T-helper 2 cell treated with Interferon-gamma antibody and Interleukin-4, amounts not matched to agents 100 ng/mL and 5 ng/mL, for 36 hours (primary cell): Measurements from ENCODE around the gene CNNM2. TPM values are rescaled to one million over a fixed set of nuclear protein-coding genes. Genes with fewer than 3 reads are reported as not detected.

Source experiments
- intact Hi-C: fragments of 100-400 bp; cut with micrococcal nuclease; formaldehyde crosslinking; loops from one replicate; pipeline ENCODE4 v1.15.1; 2023
- total RNA-seq: library from RNA; stranded (reverse); gene quantifications from 2 replicates; pipeline ENCODE4 v1.2.3, GENCODE V29; 2022

Gene CNNM2
- total RNA-seq, 1 donor from 2014 or later = 6.8 TPM

DNA sequence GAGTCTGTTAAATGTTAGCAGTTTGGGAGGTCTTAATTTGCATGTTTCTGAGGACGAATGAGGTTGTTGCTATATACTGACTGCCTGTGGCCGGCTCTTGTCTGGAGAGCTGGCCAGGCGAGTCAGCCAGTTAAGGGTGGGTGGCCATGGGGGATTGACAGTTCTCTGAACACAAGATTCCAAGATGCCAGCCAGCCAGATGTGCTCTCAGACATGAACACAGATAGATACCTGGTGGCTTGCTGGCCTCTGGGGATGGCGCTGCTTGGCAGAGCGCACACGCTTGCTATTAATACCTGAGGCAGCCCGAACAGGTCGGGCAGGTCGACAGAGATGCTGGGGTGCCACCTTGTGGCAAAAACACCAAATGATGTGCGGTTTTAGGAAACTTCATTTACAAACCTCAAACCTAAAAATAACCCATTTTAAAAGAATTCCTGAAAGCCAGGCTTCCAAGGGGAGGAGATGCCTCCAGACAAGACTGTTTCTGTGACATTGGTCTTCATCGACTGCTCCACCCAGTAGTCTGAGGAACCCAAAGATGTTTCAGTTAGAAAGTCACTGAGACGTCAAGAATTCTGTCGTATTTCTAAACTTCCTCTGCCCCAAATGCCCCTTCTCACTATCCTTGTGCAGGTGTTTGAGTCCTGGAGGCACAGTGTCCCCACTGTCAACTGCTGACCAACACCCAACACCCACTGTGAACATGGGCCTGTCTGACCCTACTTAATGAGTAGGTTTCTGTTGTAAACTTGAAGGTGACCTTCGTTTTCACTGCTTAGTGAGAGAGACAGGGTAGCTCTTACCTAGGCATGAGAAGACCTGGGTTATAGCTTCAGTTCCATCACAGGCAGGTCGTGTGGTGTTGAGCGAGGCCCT, 151.6 kb downstream of the CNNM2 start:
- intact Hi-C loops = loop anchor here (1.0 to 5.0 kb wide), 5 partner anchors 15 to 327 kb away; partner anchors contain the start of gene WBP1L

DNA sequence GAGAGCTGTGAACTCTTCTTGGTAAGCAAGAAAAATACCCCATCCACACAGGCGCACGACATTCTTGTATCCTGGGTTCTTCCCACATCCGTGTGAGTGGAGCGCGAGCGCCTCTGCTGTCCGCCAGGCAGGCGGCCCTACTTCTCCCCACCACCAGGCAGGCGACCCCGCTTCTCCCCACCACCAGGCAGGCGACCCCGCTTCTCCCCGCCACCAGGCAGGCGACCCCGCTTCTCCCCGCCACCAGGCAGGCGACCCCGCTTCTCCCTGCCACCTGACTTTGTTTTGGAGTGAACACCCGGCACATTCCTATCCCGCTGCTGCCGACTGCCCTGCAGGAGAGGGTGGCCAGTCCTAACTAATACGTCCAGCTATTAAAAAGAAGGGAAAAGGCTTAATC, 154.2 kb downstream of the CNNM2 start:
- intact Hi-C loops = no loop called here

DNA sequence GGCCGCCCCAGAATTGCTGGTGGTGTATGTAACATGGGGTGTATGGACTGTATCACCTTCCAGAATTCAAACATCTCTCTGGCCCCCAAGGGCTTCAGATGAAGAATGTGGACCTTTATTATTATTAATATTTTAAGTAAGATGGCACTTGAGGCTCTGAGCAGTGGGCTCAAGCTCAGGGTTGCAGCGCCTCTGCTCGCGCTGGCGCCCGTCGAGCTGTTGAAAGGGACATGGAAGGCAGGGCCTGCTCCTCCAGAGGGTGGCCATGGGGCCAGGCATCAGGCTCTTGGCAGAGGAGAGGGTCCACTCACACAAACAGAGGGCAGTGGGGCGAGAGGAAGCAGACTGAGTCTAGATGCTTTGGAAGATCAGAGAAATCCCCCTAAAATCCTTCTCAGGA, 154.8 kb downstream of the CNNM2 start:
- intact Hi-C loops = no loop called here

DNA sequence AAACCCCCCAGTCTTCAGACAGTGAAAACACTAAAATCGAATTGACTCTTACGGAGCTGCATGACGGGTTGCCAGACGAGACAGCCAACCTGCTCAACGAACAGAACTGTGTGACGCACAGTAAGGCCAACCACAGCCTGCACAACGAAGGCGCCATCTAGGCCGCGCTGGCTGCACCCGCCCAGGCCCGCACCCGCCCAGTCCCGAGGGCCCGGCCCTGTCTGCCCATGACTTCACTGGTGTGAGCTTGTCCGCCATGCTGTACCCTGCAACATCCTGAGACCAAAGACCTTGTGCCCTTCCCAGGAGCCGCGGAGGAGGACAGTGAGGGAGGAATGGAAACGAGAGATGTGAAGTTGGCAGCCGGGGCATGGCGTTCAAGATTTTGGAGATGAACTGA, 158.9 kb downstream of the CNNM2 start:
- intact Hi-C loops = no loop called here

DNA sequence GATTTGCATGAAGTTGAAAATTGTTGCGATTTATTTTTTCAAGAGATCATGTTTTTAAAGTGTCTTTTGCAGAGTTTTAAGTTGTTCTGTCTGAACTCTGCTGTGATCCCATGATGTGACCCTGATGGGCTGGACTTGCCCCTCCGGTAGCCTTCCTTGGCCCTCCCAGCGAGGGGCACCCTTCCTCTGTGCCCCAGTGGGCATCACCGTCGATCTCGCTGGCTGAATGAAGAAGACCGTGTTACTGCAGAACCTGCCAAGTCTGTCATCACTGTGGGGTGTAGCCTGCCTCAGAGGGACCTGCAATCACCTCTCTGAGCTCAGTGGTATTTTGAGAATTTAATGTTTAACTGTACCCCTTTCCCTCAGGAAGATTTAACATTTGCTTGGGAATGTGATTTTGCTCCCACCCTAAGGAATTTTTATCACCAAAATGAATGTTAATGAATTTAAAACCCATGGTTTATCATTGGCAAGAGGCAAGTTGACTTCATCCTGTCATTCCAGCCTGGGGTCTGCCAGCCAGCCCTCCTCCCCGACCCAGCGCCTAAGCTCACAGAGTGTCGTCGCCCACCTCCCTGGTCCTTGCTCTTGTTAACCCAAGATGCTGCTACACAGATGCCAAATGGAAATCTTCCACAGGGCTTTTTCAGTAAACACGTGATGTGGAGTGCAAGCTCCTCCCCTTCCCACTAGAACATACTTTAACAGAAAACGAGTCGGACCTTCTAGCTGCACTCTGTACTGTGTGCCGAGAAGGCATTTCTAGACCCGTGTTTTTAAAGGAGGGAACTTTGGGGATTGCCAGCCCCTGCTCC, 159.6 kb downstream of the CNNM2 start:
- intact Hi-C loops = no loop called here

DNA sequence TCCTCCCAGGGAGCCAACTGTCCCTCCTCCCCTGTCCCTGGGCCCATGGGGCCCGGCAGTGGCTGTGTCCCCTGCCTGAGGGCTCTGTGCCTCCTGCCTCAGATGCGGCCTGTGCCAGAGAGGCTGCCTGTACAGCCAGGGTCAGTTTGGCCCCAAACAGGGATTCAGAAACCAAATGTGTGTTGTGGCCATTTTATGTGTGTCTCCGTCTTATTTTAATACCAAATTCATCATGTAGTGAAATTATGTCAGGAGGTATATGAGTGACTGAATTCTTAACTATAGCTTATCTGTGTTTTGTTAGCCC, 160.2 kb downstream of the CNNM2 start:
- intact Hi-C loops = no loop called here

DNA sequence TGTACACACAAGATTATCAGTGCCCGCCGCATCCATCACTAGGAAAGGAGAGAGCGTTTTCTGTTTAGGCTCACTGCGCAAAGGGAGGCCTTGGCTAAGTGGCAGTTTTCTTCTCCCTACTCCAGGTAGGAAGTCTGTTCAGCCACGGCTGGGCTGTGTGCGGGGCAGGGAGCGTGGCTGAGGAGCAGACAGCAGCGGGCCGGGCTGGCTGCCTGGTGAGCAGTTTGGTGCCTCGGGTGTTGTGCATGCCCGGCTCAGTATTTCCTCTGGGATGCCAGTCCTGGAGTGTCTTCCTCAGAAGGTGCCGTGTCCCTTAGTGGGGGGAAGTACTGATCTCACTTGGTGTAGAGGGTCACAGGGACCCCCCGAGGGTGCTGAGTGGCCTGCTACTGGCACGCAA, 160.6 kb downstream of the CNNM2 start:
- intact Hi-C loops = no loop called here

DNA sequence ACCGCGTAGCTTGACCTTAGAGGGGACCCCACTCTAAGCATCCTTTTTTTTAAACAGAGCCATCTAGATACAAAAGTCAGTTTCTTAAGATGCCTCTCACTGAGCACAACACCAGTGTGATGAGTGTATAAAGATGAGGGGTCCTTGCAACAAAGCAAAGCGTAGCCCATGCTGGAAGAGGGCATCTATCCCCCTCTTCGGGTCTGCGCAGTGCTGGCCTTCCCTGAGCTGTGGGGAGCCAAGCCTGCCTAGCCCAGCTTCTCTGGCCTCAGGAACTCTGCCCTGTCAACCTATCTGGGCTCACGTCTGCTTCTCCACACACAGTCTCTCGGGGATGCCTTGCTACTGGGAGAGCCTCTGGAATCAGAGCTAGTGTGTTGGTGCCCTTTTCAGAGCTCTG, 161.0 kb downstream of the CNNM2 start:
- intact Hi-C loops = no loop called here

DNA sequence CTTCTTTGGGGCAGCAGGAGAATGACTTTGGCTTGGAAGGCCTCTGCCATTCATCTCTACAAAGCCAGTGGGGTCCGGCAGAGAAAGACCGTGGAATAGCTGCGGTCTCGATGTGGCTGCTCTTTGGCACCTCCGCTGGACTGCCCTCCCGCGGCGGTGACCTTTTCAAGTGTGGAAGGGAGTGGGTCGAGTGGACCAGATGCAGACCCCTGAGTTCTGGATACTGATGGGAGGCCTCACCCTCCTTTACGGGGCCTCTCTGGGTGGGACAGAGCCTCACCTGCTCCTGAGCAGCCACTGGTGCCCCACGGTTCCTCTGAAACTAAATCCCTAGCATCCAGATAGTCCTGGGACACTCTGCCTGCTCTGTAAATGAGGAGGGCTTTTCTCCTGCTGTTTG, 161.9 kb downstream of the CNNM2 start:
- intact Hi-C loops = no loop called here

DNA sequence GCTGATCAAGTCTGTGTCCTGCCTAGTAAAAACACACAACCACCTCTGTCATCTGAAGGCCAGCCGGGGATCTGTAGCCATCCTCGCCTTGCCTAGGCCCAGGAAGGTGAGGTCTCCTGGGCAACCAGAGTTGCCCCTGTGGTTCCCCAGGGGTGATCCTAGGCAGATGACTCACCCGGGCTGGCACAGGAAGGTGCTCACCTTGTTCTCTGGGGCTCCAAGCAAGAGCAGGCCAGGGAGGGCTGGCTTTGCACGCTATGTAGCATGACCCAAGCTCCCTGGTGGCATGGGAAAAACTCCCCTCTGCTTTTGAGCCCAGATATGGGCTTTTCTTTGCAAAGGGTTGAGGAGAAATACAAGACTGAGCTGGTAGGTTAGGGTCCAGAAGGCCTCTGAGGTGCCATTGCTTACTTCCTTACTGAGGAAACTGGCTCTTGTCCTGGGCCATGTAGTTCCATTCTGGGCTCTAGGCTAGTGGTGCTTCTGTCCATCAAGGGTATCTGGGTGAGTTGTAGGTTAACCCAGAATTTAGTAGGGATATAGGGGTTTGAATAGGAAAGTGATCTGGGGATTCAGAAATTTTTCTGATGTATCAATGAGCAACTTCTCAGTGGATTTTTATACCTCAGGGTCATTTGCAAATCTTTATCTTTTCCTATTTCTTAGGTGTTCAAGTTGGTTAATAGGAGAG, 162.9 kb downstream of the CNNM2 start:
- intact Hi-C loops = no loop called here

DNA sequence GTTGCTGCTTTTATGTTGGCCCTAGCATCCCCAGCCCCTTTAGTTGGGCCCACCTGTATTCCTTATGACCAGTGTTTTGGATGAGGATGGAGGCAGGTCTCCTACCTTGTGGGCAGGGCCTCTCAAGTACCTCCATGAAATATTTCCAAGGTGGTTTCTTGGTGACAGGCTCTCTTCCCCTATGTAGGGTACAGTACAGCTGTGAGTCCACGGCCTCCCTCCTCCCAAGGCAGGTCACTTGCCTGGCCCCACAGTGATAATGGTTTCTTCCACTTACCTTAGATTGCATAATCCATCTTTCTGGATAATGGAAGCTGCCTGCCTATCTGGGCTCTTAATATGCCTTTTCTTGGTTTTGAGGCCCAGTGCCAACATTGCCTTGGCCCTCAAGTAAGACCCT, 164.6 kb downstream of the CNNM2 start:
- intact Hi-C loops = no loop called here

DNA sequence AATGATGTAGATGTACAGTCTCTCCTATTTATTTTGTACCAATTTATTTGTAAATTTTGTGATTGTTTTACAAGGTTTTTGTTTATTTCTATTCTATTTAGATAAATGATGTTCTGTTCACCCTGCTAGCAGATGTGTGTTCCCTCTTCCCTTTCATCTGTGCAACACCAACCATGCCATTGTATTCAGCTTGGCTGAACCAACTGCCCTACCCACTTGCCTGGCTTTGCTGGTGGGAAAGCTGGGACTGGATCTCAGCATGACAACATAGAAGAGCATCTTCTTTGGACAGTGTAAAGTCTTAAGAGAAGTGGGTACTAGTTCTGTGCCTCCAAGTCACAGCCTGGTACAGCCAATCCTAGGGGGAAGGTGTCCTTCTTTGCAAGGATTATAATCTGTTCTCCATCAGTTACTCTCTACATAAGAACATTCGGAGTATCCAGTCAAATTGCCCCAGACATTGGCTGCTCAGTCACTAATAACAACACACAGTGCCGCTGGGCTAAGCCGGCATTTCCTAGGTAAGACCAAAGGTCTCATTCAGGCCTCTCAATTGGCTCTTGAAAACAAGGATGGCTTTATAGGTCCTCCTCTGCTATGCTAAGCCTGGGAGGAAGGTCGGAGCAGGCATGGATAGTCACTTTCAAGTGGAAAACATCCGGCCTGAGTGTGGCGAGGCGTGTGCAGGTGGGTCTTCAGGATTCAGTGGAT, 165.3 kb downstream of the CNNM2 start:
- intact Hi-C loops = no loop called here

DNA sequence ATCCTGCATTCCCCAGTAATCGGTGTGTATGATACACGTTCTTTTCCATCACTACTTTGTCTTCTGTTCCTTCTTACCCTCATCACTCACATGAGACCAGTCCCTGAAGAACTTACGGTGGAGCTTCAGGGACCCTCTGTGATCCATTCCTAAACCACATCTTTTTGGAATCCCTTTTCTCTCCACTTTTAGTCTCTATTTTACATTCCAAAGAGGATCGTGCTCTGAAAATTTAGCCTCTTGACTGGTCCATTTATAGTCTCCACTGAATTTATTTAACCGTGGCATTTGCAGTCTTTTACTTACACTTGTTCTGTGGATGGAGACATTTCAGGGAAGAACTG, 165.9 kb downstream of the CNNM2 start:
- intact Hi-C loops = no loop called here

DNA sequence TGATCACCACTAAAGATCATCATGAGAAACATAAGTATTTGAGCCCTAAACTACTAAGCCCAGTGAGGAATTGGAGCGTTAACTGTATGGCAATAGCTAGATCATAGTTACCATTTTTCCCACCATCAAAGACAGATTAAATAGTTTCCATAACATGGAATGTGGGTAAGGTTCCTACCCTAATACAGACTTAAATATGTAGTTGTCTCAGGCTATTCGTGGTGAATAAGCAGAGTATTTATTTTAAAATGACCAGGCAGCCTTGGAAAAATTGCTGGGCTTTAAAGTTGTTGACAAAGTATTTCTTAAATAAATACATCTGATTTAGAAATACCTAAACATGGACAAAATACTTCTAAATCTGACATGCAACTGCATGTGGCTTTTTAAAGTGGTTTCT, 168.2 kb downstream of the CNNM2 start:
- intact Hi-C loops = no loop called here

DNA sequence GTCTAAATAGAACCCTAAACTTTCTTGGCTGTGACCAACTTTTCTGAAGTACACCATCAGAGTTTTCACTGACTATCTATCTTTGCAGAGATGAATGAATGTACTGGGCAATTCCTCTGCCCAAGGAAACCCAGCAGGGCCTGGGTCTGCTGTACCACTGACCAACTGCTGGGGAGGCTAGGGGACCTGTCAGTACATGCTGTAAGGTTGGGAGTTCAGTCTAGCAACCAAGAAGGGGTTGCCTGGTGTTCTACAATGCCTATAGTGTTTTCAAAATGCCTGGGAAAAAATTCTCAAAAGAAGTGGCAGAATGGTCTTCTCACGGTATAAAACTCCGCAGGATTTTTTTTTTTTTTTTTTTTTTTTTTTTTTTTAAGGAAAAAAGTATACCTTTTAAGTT, 168.7 kb downstream of the CNNM2 start:
- intact Hi-C loops = no loop called here

DNA sequence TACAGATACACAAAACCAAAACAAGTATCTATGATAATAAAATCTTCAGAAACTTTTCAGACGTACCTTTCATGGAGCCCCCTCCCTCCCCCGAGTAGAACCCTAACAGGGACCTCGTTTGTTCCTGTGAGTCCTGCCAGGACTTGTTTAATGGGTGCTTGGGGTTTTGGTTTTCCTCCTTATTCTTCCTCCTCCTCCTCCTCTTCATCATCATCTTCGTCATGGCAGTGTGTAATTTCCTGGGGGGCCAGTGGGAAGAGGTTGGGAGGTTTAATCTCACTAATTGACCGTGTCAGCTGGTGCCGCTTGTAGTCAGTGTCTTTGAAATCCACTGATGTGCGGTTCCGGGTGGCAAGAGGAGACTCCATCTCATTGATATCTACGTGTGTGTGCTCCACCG, 171.4 kb downstream of the CNNM2 start:
- intact Hi-C loops = no loop called here

DNA sequence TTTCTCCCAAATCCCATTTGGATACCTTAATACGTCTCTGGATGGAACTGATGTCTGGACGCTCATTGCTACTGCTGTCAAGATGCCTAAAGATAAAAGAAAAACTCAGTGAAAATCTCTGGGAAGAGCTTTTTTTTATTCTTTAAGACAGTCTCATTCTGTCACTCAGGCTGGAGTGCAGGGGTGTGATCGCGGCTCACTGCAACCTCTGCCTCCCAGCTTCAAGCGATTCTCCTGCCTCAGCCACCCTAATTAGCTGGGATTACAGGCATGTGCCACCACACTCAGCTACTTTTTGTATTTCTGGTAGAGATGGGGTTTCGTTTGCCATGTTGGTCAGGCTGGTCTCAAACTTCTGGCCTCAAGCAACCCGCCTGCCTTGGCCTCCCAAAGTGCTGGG, 172.8 kb downstream of the CNNM2 start:
- intact Hi-C loops = no loop called here

DNA sequence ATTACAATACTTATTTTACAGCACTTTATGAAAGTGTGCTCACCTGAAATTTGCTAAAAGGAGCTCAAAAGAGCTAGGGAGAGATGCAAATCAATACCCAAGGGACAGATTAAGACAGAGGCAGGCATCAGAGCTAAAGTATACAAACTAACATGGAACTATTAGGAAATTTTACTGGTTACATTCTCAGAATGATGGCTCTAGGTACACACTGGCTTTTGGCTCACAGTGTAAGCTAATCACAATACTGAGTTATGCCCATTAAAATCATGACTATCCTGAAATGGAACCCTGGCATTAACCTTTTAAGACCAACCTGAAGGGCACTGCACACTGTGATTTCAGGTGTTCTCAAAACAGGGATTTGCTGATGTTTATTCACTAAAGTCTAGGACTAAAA, 176.9 kb downstream of the CNNM2 start:
- intact Hi-C loops = no loop called here

DNA sequence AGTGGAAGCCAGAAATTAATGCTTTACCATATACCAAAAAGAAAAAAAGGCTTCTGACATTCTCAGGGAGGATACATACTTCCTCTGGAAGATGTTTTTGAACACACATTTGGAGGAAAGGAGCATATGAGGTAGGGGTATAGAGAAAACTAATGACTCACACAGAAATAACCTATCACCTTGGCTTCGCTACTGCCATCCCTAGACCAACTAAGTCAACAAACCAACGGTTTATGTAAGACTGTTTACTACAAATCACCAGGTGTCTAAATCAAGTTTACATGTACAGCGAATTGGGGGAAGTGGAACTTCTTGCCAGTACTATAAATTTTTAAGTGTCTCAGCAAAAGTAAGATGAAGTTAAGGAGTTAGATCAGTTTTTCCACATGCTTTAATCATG, 178.0 kb downstream of the CNNM2 start:
- intact Hi-C loops = no loop called here

DNA sequence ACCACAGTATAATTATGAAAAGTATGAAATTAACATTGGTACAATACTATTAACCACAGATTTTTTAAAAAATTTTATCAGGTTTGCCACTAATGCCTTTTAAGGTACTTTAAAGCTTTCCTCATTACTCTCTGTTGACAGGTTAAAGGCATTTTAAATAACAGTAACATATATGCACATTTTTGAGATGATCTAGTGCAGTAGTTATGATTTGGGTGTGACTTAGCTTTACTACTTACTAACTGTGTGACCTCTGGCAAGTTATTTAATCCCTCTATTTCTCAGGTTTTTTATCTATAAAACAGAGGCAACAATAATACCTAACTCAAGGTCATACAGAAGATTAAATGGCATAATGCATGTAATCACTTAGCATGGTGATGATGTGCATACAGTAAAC, 180.1 kb downstream of the CNNM2 start:
- intact Hi-C loops = no loop called here

DNA sequence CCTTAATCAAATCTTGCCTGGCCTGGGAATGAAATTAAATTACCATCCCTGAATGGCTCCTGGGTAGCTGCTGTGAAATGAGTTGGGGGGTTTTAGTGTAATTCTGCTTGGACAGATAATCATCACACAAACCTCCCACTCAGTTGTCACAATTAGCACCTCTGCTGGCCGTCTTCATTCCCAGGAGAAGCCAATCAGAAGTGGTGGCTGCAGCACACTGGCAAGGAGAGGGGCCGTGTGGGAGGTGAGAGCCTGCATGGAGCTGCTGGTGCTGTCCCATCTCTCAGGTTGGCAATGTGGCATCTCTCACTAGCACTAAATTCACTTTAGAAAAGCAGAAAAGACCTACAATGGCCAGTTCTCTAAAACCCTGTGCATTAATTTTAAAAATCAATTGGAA, 182.5 kb downstream of the CNNM2 start:
- intact Hi-C loops = no loop called here

DNA sequence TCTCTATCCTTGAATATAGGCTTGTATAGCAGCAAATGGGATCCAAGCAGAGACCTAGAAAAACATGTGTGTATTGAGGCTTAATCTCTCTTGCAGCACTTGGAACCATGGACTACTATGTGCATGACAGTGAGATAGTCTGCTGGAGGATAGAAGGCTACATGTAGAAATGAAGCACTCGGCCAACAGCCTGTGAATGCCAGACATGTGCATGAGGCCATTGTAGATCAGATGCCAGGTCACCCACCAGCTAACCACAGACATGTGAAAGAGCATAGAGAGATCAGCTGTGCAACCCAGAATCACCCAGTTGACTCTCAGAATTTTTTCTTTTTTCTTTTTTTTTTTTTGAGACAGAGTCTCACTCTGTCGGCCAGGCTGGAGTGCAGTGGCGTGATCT, 184.1 kb downstream of the CNNM2 start:
- intact Hi-C loops = no loop called here
